Right lobe of liver (tissue), 4 donors: Measurements from ENCODE around the gene GTPBP10.

Experiments
- CTCF ChIP-seq, 4 donors: fragments of 200-600 bp in 3 of 4; fragments of 450-650 bp in 1 of 4; IDR thresholded peaks; one replicate each; pipeline versions ENCODE4 v1.5.1 to v1.8.0; 2016 to 2022; ENCODE audit warnings: antibody characterized with exemption in 4 of 4, mild to moderate bottlenecking in 2 of 4
- POLR2A ChIP-seq: fragments of 450-650 bp; IDR thresholded peaks from one replicate; pipeline ENCODE4 v1.6.1; 2017; ENCODE audit warnings: antibody characterized with exemption, mild to moderate bottlenecking
- donor health status: DM: no; HTN: no; CAD: no.
- donor health status: DM: no; HTN: no; CAD: no.
- donor health status: DM: no; HTN: yes; CAD: no.

- no peak for TF ChIP-seq POLR2A
- TF ChIP-seq CTCF (IDR thresholded peaks at IDR 0.05) = no peak
Observed at GRCh38 chr7:90384433-90384832, 37.9 kb downstream of the GTPBP10 start.
